GM12872 (cell line): ENCODE data around the gene CLDN4.

Source experiments
- CTCF ChIP-seq: IDR thresholded peaks from 3 replicates; pipeline ENCODE4 v1.5.1; 2011; ENCODE audit warnings: low read depth, mild to moderate bottlenecking, low read length, moderate library complexity; ENCODE audit not compliant: insufficient read depth

CLDN4 gene

GRCh38 chr7:73830681-73831583, at the start of gene CLDN4:
TSS of gene CLDN4 (plus strand) at chr7:73830996. CDS start at chr7:73831202, 206 bp downstream.
- no peak for TF ChIP-seq CTCF

- no peak for TF ChIP-seq CTCF
Measured at GRCh38 chr7:73786588-73786987, 44.2 kb upstream of the CLDN4 start.

DNA sequence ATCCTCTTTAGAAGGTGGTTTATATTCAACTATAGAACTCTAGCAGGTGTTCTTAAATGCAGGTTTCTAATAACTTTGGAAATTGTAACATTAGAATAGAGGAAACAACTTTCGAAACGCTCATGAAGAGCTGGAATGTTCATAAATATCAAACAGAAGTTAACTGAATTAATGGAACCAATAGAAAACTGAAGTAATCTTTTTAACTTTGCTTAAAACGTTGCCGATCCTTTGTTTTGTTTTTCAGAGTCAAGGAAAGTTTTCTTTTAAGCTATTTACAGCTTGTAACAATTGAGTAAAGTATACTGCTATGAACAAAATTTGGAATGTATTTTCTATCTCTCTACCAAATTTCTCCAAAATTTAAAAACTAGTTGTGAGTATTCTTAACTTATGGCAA, 41.7 kb upstream of the CLDN4 start:
- TF ChIP-seq CTCF: no peak

DNA sequence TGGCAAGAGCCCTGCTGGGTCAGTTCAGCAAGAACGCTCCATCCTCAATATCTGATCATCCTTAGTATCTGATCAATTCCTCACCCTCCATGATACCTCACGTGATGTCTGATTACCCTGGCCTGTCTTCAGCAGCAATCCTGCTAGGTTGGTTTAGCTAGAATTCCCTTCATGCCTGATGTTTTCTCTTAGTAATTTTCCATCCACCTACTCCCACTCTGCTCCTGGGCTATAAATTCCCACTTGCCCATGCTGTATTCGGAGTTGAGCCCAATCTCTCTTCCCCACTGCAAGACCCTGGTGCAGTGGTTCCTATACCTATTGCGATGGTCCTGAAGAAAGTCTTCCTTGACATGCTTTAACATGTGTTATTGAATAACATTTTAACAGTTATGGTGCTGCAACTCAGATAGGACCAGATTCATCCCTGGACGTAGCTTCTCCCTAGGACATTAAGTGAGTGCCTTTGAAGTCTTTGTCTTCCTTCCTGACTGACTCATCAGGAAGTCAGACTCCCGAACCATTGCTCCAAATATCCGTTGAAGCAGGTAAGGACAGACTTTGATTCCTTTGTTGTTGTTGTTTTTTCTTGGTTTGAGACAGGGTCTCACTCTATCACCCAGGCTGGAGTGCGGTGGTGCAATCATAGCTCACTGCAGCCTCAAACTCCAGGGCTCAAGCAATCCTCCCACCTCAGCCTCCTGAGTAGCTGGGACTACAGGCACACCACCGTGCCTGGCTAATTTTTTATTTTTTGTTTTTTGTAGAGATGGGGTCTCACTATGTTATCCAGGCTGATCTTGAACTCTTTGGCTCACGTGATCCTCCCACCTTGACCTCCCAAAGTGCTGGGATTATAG, 31.3 kb upstream of the CLDN4 start:
- TF ChIP-seq CTCF: no peak

- TF ChIP-seq CTCF: no peak
Measured at GRCh38 chr7:73801577-73801976, 29.2 kb upstream of the CLDN4 start.

DNA sequence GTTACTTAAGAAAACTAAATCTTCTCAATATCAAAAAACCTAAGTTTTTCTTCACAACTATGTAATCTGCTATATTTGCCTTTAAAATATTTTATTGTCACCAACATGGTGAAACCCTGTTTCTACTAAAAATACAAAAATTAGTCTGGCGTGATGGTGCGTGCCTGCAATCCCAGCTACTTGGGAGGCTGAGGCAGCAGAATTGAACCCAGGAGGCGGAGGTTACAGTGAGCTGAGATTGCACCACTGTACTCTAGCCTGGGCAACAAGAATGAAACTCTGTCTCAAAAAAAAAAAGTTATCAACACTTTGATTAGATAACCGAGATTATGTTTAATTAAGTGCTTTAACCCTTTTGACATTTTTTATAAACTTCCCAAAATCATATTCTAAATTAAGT, 28.3 kb upstream of the CLDN4 start:
- no peak for TF ChIP-seq CTCF

DNA sequence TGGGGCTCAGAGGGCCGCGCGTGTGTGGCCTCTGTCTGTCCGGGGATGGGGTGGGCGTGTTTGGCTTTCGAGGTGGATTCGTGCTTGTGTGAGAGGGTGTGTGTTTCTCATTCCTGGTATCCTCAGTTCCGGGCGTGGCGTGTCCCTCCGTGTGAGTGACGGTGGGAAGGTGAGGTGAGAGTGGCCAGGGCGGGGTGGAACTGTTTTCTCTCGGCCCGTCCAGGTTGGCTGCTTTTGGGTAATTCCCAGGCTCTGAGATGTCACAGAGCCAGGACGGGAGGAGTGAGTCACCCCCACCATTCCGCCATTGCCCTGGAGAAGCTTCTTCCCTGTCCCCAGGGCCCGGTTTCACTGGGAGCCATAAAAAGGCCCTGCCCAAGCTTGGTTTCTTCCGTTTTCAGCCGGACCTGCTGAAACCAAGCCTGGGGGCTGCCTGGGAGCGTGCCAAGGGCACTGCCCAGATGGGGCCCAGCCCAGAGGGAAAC, 21.3 kb upstream of the CLDN4 start:
- TF ChIP-seq CTCF: no peak
